ENCODE data around the gene DENND1A.
"Not testable (repeated sequence)": the region's sequence is repeated elsewhere in the genome, so short reads cannot be mapped to it uniquely, and the experiment has no call there.

The DENND1A gene

GRCh38 chr9:123735376-123735775 lies 194.6 kb downstream of the DENND1A start:
- no peak for TF ChIP-seq EZH2phosphoT487 (conservative IDR thresholded peaks at IDR 0.05; ENCODE audit: low read length)
- TF ChIP-seq, protein P1, sequence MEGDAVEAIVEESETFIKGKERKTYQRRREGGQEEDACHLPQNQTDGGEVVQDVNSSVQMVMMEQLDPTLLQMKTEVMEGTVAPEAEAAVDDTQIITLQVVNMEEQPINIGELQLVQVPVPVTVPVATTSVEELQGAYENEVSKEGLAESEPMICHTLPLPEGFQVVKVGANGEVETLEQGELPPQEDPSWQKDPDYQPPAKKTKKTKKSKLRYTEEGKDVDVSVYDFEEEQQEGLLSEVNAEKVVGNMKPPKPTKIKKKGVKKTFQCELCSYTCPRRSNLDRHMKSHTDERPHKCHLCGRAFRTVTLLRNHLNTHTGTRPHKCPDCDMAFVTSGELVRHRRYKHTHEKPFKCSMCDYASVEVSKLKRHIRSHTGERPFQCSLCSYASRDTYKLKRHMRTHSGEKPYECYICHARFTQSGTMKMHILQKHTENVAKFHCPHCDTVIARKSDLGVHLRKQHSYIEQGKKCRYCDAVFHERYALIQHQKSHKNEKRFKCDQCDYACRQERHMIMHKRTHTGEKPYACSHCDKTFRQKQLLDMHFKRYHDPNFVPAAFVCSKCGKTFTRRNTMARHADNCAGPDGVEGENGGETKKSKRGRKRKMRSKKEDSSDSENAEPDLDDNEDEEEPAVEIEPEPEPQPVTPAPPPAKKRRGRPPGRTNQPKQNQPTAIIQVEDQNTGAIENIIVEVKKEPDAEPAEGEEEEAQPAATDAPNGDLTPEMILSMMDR (IDR thresholded peaks at IDR 0.05; ENCODE audit: insufficient read depth, low read length, poor library complexity, severe bottlenecking) = no peak
- Histone ChIP-seq H3F3A (ENCODE audit: insufficient read depth) (no peaks in the 10 kb centered on the region), H3K9me2 (replicated peaks; ENCODE audit: insufficient read depth, low read length) (no peaks in the 10 kb centered on the region), H3K4me3 (ENCODE audit: insufficient read depth, low read length, poor library complexity, severe bottlenecking) (no peak overlapping the region), H3K36me3 (ENCODE audit: low read length) (no peaks in the 10 kb centered on the region), H3K27me3 (ENCODE audit: low read length) (no peaks in the 10 kb centered on the region), H2AFZ (ENCODE audit: low read depth, low read length, severe bottlenecking) (no peak overlapping the region), H3K9me3 (ENCODE audit: insufficient read depth, low read length) (no peaks in the 10 kb centered on the region), H3K4me2 (ENCODE audit: low read depth, low read length, poor library complexity, severe bottlenecking) (no peak overlapping the region), H4K20me1 (ENCODE audit: low read depth, low read length) (no peaks in the 10 kb centered on the region), H3K9ac (ENCODE audit: low read length) (no peak overlapping the region), H3K79me2 (ENCODE audit: insufficient read depth, low read length) (no peaks in the 10 kb centered on the region), H3K27ac (ENCODE audit: low read depth, low read length) (no peak overlapping the region)

DNA sequence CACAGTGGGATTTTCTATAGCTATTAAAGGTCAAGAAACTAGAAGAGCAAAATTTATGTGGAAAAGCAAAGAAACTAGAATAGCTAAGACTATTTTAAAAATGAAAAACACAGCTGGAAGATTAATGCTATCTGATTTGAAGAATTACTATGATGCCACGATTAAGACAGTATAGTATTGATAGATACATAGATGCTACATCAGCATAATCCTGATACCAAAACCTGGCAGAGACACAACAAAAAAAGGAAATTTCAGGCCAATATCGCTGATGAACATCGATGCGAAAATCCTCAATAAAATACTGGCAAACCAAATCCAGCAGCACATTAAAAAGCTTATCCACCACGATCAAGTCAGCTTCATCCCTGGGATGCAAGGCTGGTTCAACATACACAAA lies 201.4 kb downstream of the DENND1A start:
- H3K9me3 ChIP-seq (ENCODE audit: insufficient read depth, low read length); H3F3A ChIP-seq (ENCODE audit: insufficient read depth); H3K27ac ChIP-seq (ENCODE audit: low read depth, low read length); H3K4me2 ChIP-seq (ENCODE audit: low read depth, low read length, poor library complexity, severe bottlenecking); H2AFZ ChIP-seq (ENCODE audit: low read depth, low read length, severe bottlenecking); H3K79me2 ChIP-seq (ENCODE audit: insufficient read depth, low read length); H3K4me3 ChIP-seq (ENCODE audit: insufficient read depth, low read length, poor library complexity, severe bottlenecking); H3K36me3 ChIP-seq (ENCODE audit: low read length); H3K9ac ChIP-seq (ENCODE audit: low read length); H3K9me2 ChIP-seq (replicated peaks; ENCODE audit: insufficient read depth, low read length); H4K20me1 ChIP-seq (ENCODE audit: low read depth, low read length); H3K27me3 ChIP-seq (ENCODE audit: low read length): not testable (repeated sequence)

DNA sequence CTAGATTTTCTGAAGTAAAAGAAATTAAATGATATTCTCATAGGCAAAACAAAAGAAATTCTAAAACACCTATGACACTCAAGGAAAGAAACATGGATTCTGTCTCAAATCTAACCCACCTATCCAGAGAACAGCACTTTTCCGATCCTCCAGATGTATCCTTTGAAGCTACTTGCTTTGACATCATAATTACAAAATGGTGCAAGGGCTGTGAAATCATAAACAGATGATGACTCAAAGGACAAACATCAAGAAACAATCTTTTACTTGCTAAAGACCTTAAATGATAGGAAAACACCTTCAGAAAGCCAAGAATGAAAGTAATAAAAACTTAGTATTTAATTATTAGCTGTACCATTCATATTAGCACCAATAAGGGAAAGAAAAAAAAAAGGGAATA lies 202.6 kb downstream of the DENND1A start:
- Histone ChIP-seq H3K27me3 (ENCODE audit: low read length) (no peaks in the 10 kb centered on the region), H2AFZ (ENCODE audit: low read depth, low read length, severe bottlenecking) (no peak overlapping the region), H3K9me2 (replicated peaks; ENCODE audit: insufficient read depth, low read length) (no peaks in the 10 kb centered on the region), H3K36me3 (ENCODE audit: low read length) (no peaks in the 10 kb centered on the region), H3K79me2 (ENCODE audit: insufficient read depth, low read length) (no peaks in the 10 kb centered on the region), H3K27ac (ENCODE audit: low read depth, low read length) (no peak overlapping the region), H3K4me2 (ENCODE audit: low read depth, low read length, poor library complexity, severe bottlenecking) (no peak overlapping the region), H3K4me3 (ENCODE audit: insufficient read depth, low read length, poor library complexity, severe bottlenecking) (no peak overlapping the region), H3K9ac (ENCODE audit: low read length) (no peak overlapping the region), H3F3A (ENCODE audit: insufficient read depth) (no peaks in the 10 kb centered on the region), H3K9me3 (ENCODE audit: insufficient read depth, low read length) (peaks cover 6% of the 10 kb centered on the region; the same call in 1 of the 2 replicates), H4K20me1 (ENCODE audit: low read depth, low read length) (no peaks in the 10 kb centered on the region)
- no peak for TF ChIP-seq EZH2phosphoT487 (conservative IDR thresholded peaks at IDR 0.05; ENCODE audit: low read length)
- TF ChIP-seq, protein P1 (IDR thresholded peaks at IDR 0.05; ENCODE audit: insufficient read depth, low read length, poor library complexity, severe bottlenecking) = no peak

- Histone ChIP-seq H3K27me3 (ENCODE audit: low read length) (no peaks in the 10 kb centered on the region), H3K4me2 (ENCODE audit: low read depth, low read length, poor library complexity, severe bottlenecking) (no peak overlapping the region), H4K20me1 (ENCODE audit: low read depth, low read length) (no peaks in the 10 kb centered on the region), H3K9me2 (replicated peaks; ENCODE audit: insufficient read depth, low read length) (no peaks in the 10 kb centered on the region), H3K79me2 (ENCODE audit: insufficient read depth, low read length) (no peaks in the 10 kb centered on the region), H3K9me3 (ENCODE audit: insufficient read depth, low read length) (peaks cover 15% of the 10 kb centered on the region; the same call in 1 of the 2 replicates), H3K27ac (ENCODE audit: low read depth, low read length) (no peak overlapping the region), H2AFZ (ENCODE audit: low read depth, low read length, severe bottlenecking) (no peak overlapping the region), H3K36me3 (ENCODE audit: low read length) (no peaks in the 10 kb centered on the region), H3K9ac (ENCODE audit: low read length) (no peak overlapping the region), H3F3A (ENCODE audit: insufficient read depth) (no peaks in the 10 kb centered on the region), H3K4me3 (ENCODE audit: insufficient read depth, low read length, poor library complexity, severe bottlenecking) (no peak overlapping the region)
- TF ChIP-seq, protein P1 (IDR thresholded peaks at IDR 0.05; ENCODE audit: insufficient read depth, low read length, poor library complexity, severe bottlenecking) = no peak
- TF ChIP-seq EZH2phosphoT487 (conservative IDR thresholded peaks at IDR 0.05; ENCODE audit: low read length) = no peak
These were observed 204.5 kb downstream of the DENND1A start for GRCh38 chr9:123725389-123725788.

Measured in SU-DHL-6 (cell line).